ENCODE data around the gene ARHGAP15.

Gene ARHGAP15

DNA sequence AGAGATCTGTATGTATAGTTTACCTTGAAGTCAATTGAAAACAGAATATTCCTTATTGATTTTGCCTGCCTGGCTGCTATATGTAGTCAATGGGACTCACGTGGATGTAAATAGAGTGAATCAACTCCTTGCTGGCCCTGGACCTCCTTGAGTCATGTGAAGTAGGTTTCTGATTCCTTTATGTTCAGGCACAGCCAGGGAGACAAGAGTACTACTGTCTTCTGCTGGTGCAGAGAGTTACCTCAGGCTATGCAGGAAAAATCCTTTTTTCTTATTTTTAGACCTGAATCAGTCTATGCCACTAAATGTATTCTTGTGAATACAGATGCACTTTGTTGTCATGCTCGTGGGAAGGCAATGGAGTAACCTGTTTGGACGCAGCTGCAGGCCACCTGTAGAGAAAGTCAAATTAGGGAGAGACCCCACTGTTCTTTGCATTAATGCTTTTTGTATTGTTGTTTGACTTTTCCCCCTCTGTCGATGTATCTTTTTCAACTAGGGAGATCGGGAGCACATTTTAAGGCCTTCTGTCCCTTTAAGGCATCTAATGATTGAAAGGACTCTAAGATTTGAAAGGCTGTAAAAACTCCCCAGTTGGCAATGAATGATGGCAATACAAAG, 473.9 kb downstream of the ARHGAP15 start:
- DNase-seq, result no peak

DNA sequence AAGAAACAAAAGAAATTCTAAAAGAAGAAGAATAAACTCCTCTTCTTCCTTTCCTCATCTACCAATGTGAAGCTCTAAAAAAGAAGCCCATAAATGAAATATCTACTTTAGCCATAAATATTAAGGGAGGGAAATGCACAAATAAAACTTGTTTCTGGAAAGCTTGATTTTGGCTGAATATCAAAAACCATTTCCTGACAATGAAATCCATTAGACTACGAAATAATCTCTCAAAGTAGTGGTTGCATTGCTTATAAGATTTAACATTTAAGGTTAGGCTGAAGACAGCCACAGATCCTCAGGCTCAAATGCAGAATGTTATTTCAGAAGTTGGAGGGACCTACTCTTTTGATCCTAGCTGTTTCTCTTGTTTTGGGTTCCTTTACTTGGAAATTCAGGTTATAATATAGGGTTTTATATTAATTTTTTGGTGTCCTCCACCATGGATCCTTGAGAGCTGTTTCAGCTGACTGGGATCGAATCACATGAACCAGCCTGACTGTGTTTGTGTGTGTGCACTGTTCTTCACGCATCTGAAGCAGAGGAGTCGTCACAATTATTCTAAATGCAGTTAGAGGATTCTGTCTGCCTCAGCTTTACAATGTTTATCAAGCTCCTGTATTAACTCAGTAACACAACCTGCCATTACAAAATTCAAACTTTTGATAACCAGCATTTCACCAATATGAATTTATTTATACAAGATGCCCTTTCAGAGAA, 474.8 kb downstream of the ARHGAP15 start:
- no peak for DNase-seq

DNA sequence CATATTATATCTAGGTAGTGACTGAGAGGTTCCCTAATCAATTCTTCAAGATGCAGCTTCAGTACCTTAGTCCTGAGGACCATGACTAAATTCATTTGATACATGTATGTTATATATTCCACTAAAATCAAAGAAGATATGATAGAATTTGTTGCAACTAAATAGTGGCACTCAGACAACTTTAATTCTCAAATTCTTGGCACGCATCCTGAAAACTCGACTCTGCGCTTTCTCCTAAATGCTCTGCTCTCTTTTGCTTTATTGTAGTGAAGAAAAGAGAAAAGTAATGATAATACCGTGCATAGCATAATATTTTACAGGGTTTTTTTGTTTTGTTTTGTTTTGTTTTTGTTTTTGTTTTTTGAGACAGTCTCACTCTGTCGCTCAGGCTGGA, 475.3 kb downstream of the ARHGAP15 start:
- no peak for DNase-seq

DNA sequence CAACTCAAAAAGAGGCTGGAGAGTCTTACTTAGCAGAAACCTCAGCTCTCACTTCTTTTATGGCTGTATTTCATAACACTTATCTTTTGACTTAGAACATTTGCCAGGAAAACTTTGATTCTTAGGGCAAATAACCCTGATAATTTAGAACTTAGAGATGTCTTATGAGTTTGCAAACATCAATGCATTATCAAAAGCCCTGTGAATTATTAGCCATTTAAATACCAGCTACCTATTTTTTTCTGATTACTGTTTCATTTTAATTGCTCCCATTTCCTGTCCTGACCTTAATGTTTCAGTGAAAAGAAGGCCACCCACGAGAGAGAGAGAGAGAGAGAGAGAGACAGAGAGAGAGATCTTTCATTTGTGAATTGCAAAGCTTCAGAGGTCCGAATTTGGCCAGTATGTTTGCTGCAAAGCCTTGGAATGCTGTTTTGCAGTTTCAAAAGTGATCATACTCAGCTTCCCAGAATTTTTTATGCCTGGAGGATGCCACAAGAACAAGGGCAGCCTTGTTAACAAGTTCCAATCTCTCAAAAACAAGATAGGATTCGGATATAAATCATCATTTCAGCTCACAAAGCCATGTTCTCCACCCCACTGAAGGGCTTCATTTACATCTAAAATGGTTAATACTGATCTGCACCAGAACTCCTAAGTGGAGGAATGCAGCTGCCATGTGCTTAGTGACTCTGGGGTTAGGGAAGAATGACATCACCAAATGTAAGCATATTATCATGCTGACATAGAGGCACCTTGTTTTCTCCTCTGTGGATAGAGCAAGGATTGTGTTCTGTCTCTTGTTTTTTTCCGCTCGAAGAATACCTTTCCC, 478.2 kb downstream of the ARHGAP15 start:
- DNase-seq, result no peak

DNA sequence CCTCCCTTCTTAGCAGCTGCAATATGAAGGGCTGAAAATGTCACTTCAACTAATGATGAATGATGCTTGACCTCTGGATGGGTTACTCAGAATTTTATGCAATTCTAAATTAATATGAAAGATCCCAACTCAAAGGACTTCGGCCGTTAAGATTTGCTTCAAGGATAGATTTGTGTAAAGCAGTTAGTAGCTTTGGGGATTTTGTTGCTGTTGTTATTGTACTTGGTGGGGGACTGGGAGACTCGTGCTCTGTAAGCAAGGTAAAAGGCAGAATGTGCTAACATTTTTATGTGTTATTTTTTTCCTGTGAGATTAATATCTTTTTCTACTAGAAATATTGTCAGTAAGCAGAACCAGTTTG, 478.8 kb downstream of the ARHGAP15 start:
- DNase-seq, result no peak

DNA sequence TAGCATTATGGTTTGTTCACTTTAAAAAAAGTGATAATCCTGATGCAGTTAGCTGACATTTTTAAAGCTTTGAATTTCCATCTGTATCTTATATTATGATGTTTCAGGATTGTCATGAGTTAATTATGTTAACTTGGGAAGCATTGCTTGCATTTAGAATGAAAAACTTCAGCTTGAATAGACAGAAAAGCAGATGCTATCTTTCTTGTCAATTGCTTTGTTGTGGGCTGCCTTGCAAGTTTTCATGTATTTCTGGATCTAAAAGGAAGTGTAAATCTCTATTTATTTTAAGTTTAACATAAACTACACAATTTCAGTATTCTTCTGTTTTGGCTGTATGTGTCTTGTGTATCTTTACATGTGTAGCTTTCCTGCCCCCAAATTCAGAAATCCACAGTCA, 479.5 kb downstream of the ARHGAP15 start:
- no peak for DNase-seq

DNA sequence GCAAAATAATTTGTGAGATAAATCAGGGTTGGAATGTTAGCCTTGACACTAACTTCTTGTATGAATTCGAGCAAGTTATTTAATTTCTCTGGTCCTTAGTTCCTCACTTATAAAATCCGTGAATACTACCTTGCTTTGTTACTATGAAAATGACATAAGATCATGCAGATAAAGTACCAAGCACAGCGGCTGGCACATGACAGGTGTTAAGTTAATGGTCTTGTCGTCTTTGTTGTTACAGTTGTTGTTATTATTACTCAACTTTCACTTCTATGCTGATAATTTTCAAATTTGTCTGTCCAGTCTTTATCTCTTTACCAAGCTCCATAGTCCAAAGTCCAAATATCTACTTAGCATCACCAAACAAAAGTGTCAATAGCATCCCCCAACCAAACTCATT, 482.1 kb downstream of the ARHGAP15 start:
- DNase-seq, result no peak

DNA sequence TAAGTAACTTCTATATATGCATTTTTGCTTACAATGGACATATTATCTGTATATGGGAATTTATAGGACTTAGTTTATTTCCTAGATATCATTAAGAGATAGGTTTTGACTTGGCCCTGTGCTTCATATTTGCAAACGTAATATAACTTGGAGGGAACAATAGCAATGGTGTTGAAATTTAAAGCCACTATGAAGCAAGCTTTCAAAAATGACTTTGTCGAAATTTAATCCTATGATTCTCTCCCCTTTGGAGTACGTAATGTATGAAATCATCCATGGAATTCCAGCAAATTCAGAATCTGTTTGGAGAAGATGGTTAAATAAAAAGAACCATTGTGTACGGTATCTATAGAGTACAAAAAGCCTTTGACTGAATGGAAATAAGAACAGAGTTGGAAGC, 486.3 kb downstream of the ARHGAP15 start:
- DNase-seq, result no peak

DNA sequence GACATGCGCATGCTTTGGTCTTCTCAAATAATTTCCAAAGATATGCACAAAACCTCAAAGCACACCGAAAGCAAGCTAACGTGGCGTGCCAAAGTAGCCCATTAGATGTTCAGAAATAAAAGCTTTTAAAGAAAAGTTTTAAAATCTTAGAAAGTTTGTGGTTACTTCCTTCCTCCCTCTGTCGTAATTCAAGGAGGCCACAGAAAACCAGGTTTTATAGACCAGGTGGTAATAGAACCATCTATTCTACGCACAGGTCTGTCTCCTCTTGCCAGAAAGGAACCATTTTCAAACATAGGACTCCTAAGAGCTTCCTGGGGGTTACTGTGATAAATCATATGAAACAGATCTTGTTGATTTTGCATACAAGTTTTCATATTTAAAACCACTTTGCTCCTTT, 487.2 kb downstream of the ARHGAP15 start:
- DNase-seq, result no peak

DNA sequence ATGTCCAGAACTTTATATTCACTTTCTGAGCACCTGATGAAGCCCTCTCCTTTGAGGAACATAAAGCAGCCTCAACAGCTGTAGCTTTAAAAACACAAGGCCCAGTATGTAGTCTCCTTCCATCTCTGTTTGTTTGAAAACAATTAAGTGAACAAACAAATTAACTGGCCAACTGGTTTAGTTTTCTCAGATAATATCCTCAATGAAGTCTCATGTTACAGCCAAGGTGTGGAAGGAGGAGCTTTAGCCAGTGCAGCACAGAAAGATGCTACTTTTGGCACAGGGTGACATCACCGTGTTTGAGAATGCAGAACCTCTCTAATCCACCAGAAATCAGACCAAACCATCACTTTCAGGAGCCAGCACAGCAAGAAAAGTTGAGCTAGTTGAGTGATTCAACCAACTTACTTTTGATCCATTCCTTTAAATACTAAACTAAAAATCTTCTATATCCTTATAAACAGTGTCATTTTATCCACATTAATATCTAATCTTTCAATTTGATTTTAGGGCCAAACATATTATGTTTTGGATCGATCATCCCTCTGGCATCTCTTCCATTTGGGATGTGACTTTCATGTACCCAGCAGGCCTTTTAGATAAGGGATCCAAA, 488.7 kb downstream of the ARHGAP15 start:
- DNase-seq, result no peak

DNA sequence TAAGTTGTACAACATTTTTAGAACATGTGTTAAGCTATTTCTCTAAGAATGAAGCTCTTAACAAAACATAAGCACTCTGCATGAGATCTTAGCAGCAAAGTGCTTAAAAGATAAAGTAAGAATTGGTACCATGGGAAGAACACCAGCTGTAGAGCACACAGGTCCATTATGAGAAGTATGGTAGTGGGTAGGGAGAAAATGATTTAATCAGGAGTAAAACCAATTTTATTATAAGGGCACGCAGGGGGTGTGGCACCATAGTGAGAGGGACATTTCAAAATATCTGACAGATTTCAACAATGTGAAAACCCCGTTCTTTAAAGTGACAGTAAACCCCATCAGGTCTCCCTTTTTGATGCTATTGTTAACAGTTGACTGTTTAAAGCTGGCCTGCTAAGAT, 492.9 kb downstream of the ARHGAP15 start:
- DNase-seq, result no peak

DNA sequence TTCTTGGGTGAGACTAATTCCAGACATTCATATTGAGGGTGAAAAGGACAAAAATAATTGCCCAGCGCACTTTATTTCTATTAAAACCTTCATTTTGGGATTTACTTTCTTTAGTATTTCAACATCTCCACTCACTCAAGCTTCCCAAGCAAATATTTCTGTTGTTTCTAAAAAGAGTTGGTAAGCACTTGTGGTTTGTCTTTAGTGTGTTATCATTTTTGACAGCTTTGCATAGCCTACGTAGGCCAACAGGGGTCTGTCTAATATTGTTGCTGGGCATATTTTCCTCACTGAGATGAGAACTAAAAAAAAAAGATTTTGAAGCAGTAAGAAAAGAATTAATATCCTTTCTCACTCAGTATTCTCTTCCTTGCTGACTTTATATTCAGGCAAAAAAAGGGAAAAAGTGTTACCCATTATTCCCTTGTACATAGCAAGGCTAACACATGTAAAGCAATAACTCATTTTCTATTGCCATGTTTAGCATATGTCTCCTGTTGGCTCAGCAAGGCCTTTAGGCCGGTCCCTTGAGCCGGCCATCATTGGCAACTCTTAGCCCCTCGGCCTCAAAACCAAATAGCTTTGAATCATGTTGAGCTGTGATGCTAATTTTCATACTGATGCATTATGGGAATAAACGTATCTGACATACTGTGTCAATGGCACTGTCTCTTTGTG, 494.2 kb downstream of the ARHGAP15 start:
- no peak for DNase-seq

DNA sequence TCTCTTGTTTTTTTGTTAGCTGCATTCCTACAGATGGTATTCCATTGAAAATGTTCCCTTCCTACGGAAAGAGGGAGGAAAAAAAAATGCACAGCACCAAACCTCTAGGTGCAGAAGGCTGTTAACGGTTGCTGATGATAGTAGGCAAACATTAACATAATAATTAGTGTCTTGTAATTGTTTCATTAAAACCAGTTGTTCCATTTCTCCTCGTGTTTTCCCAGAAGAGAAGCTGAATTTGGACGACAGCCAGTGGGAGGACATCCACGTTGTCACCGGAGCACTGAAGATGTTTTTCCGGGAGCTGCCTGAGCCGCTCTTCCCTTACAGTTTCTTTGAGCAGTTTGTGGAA, 494.7 kb downstream of the ARHGAP15 start:
- DNase-seq, result no peak

DNA sequence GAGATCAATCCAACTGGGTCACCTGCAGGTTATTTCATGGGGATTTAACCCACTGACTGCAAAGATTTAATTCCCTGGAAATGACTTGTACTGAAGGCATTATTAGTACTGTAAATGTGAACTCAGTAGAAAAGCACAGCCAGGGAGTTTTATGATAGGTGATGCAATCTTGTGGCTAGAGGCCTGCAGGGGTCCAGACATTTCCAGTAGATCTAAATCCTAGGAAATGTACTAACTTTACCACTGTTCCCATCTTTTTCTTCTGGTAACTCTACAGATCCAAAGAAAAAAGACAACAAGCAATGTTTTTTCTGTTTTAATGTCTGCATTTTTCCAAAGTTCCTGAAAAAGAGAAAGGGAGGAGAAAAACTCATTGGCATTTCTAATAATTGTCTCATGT, 500.1 kb downstream of the ARHGAP15 start:
- no peak for DNase-seq

DNA sequence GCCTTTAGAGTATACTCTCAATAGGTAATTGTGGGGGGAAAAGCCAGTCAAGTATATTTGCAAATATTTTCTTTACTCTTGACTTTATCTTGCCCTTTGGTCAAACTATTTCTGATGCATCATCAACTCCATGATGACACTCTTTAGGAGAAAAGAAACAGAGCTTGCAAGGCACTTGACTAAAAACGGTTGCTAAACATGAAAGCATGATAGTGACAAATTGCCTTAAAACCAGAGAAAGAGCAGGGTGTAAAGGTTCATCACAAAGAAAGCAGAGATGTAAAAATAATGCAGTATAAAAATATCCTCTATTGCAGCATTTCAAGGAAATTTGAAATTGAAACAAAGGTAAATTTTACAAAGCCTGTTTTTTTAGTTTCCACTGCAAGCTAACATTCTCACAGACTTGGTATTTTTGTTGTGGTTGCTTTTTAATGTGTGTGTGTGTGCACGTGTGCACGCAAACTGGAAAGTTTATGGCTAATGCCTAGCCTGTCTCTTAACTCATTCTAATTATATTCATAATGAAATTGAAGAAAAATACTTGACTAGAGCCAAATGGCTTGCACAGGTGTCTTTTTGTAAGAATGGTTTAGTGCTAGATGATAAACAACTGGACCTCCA, 503.6 kb downstream of the ARHGAP15 start:
- no peak for DNase-seq

DNA sequence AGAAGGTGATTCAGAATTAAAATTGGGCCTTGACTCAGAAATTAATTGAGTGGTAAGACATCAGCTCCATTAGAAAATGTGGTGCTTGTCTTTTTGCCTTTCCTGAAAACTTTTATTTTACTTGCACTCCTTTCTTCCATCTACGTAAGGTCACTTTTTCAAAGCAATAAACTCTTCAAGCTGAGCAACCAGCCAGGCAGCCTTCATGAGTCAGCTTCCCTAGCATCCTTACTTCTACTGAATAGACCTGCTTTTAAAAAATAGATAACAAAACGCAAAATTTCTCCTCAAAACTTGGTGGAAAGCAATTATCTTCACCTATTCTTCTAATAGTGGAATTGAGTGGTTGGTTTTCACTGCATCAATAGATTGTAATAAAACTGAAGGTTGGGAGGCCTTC, 504.2 kb downstream of the ARHGAP15 start:
- no peak for DNase-seq

DNA sequence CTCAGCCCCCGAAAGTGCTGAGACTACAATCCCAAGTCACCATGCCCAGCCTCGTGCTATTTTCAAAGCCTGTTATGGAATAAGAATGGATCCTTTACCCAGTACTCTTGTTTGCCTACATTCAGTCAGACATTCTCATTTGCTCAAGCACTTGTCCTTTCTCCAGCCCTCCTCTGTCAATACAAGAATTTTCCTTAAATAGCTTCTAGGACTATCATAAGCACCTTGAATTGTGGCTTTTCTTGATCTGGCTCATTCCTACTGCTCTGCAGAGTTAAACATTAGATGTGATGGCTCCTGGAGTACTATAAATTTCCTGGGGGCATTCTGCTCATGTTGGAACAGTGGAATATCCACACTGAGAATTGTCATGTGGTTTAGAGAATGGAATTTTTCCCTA, 506.1 kb downstream of the ARHGAP15 start:
- DNase-seq, result no peak

DNA sequence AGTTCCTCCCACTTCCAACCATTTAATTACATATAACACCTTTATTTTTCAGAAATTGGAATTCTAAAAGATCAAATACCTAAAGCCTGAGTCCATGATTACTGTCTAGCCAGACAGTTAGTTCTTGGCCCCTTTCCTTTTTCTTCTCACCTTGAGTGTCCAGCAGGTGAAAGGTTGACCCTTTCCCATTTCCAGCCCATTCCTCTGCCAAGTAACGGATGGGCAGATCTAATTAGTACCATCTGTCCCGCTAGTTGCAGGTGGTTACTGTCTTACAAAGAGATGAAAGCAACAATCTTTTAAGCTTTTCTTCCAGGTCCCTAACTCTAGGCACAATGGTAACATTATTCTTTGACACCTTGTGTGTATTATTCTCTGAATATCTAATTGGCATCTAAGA, 506.7 kb downstream of the ARHGAP15 start:
- DNase-seq, result no peak

DNA sequence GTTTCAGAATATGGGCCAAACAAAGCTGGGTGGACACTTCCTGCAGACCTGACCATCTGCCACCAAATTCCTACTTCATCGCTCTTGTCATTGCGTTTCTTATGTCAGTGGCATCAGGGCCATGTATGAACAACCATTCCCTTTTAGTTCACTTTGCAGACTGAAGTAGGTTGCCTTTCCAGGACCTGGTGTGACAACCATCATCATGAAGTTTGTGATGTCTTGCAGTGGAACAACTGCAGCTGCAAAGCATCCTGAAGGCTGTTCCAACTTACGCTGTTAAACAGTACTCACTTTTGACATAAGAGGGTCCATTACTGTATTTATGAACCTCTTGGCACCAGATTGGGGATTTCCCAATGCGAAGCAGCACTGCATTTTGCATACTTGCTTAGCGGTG, 511.6 kb downstream of the ARHGAP15 start:
- DNase-seq, result no peak

DNA sequence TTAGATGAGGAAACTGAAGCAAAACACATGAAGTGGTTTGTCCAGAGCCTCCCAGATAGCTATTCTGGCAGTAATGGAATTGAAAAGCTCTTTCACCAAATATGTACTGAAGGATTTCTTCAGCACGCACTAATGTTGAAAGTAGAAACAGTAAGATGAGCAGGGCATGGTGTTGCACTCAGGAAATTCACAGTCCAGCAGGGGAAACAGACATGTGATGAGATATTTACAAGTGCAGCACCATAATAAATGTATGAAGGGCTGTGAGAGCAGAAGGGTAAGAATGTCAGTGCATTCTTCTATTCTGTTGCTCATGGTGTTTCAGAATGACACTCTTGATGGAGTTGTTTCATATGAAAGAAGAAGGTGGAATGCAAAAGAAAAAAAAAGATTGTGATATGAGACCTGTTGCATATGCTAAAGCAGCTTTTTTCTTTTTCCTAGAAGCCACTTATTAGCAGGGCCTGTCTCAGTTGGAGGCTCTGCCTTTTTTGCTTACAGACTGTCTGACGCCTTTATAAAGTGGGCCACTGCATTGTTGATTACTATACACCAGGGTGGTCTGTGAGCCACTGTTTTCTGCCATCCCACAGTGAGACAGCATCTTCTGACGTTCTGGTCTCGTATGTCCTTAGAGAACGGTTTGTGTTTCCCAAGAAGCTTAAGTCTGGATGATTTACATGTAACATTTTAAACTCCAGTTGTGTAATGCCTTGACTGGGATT, 516.9 kb downstream of the ARHGAP15 start:
- DNase-seq, result no peak

DNA sequence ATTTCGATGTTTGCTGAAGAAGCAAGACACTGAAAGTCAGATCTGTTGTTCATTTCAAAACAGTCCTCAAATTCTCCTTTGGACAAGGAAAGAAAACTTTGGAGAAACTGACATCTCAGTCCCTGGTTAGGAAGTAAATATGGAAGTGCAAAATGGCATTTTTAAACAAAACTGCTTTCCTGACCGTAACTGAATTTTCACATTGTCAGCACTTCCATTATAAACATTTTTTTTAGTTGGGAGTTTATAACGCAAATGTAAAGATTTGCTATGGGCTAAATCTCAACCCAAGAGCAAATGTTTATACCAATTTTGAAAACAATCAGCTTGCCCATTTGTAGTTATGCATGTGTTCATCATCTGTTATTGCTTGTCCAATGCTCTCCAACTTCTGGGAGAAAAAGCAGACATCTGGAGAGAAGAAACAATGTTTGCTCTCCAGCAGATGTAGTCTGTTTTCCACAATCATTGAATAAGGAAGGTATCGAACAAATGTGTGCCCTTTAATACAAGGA, 520.1 kb downstream of the ARHGAP15 start:
- no peak for DNase-seq

DNA sequence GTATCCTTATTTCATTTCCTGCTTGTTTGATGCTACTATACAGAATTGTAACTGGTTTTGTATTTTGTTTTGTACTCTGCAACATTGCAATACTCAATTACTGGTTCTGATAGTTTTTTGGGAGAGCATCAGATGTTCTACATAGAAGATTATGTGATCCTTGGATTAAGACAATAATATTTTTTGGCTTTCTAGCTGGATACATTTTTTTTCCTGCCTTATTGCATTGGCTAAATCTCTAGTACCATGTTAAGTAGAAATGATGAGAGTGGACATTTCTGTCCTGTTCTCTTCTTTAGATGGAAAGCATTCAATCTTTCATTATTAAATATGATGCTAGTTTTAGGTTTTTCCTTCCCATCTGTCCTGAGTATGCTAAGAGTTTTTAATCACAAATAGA, 523.5 kb downstream of the ARHGAP15 start:
- DNase-seq, result no peak
